Omental fat pad (tissue), 4 donors: ENCODE data around the gene MPPED1. TPM values are rescaled to one million over a fixed set of nuclear protein-coding genes. Genes with fewer than 3 reads are reported as not detected.

Experiments used
- ATAC-seq: fragments of 150-250 bp; one replicate; pipeline ENCODE4 v1.9.1; 2016; ENCODE audit warnings: mild to moderate bottlenecking, moderate library complexity; ENCODE audit not compliant: low FRiP score
- DNase-seq: peaks from one replicate; pipeline ENCODE4 v3.0.0-alpha.2; 2019; ENCODE audit warnings: low spot score
- CTCF ChIP-seq, 3 donors: fragments of 450-650 bp; IDR thresholded peaks; one replicate each; pipeline ENCODE4 v1.5.1; 2016 to 2017; ENCODE audit warnings: antibody characterized with exemption in 3 of 3, mild to moderate bottlenecking in 3 of 3, moderate library complexity in 2 of 3
- total RNA-seq, 4 donors: library from RNA; depleted of rRNA; stranded (reverse); fragments of >200 nt; gene quantifications; one replicate each; pipeline ENCODE4 v1.1.0, GENCODE V29; 2016

MPPED1 gene
- total RNA-seq, 4 donors from 2014 or later = not detected

- ATAC-seq (no peak), DNase-seq (no peak)
- no peak for TF ChIP-seq CTCF (IDR thresholded peaks at IDR 0.05)
Observed at GRCh38 chr22:43554259-43554636, 142.4 kb downstream of the MPPED1 start.

- no peak for ATAC-seq
- no peak for TF ChIP-seq CTCF (IDR thresholded peaks at IDR 0.05)
- DNase-seq = no peak
Observed at GRCh38 chr22:43554694-43555365, 143.0 kb downstream of the MPPED1 start.

GRCh38 chr22:43555561-43556515, 144.0 kb downstream of the MPPED1 start:
- no peak for TF ChIP-seq CTCF (IDR thresholded peaks at IDR 0.05)
- no peak for DNase-seq
- ATAC-seq = no peak

Other genes with a start within 250 kb of the MPPED1 start
- gene TTLL12, start 224.9 kb upstream of the MPPED1 start, total RNA-seq = 10 to 100 TPM; 31.5 to 39.0 (median 34.4) TPM
- 1 to 10 TPM in 2 of 4 donors, under 1 TPM in 2; 0.28 to 3.7 (median 1.7) TPM for gene SCUBE1, start 68.6 kb upstream of the MPPED1 start, total RNA-seq